HepG2 (cell line): ENCODE data around the gene SIT1. TPM values are rescaled to one million over a fixed set of nuclear protein-coding genes. Genes with fewer than 3 reads are reported as not detected.

Experiments
- BCL6 ChIP-seq: IDR thresholded peaks from 2 replicates; pipeline ENCODE4 v1.6.1; 2016; ENCODE audit warnings: missing genetic modification reagents, missing compliant biosample characterization
- RFXANK ChIP-seq: IDR thresholded peaks from 2 replicates; pipeline ENCODE4 v1.6.1; 2016
- SMAD9 ChIP-seq: sonication (generic); formaldehyde crosslinking; IDR thresholded peaks from 2 replicates; pipeline ENCODE4 v1.5.1; 2020; ENCODE audit warnings: mild to moderate bottlenecking, missing genetic modification reagents
- THYN1 ChIP-seq: sonication (generic); formaldehyde crosslinking; IDR thresholded peaks from 2 replicates; pipeline ENCODE4 v1.8.1; 2023; ENCODE audit warnings: low read depth, mild to moderate bottlenecking, moderate library complexity, missing genetic modification reagents, borderline replicate concordance
- YEATS4 ChIP-seq: sonication (generic); formaldehyde crosslinking; IDR thresholded peaks from 2 replicates; pipeline ENCODE4 v1.4.0; 2020; ENCODE audit warnings: missing genetic modification reagents, borderline replicate concordance
- ZFP36L1 ChIP-seq: sonication (generic); formaldehyde crosslinking; IDR thresholded peaks from 2 replicates; pipeline ENCODE4 v1.8.0; 2022; ENCODE audit warnings: mild to moderate bottlenecking, missing genetic modification reagents, moderate library complexity
- ZNF333 ChIP-seq: sonication (generic); formaldehyde crosslinking; IDR thresholded peaks from 2 replicates; pipeline ENCODE4 v1.4.0; 2020; ENCODE audit warnings: mild to moderate bottlenecking, missing genetic modification reagents, borderline replicate concordance
- ZNF605 ChIP-seq: sonication (generic); formaldehyde crosslinking; IDR thresholded peaks from 2 replicates; pipeline ENCODE4 v1.8.0; 2022; ENCODE audit warnings: mild to moderate bottlenecking, missing genetic modification reagents
- ZNF614 ChIP-seq: IDR thresholded peaks from 2 replicates; pipeline ENCODE4 v1.6.1; 2018; ENCODE audit warnings: missing biosample characterization, missing genetic modification reagents, inconsistent platforms, borderline replicate concordance
- ZNF713 ChIP-seq: sonication (generic); formaldehyde crosslinking; IDR thresholded peaks from 2 replicates; pipeline ENCODE4 v1.4.0; 2020; ENCODE audit warnings: mild to moderate bottlenecking, missing genetic modification reagents
- polyA plus RNA-seq, 8 experiments: library from polyadenylated mRNA; depleted of rRNA in 3 of 8; stranded (reverse) in 7 of 8; unstranded in 1 of 8; fragments of >200 nt; fragmentation: Illumina TruSeq in 4 of 8; extraction: Trizol in 4 of 8; gene quantifications; 2 replicates each; pipeline versions ENCODE4 v1.2.1 to v1.2.3, GENCODE V29; 2011 to 2016; ENCODE audit warnings: low read depth in 4 of 8, missing spikeins in 1 of 8, mixed read lengths in 1 of 8; ENCODE audit not compliant: insufficient read depth in 1 of 8
- total RNA-seq, 5 experiments: library from RNA; depleted of rRNA; stranded (reverse); fragments of >200 nt; fragmentation: Illumina TruSeq; extraction: Trizol; gene quantifications; 2 replicates each; pipeline ENCODE4 v1.2.3, GENCODE V29; 2016; ENCODE audit warnings: low read depth in 1 of 5
- TF ChIP-seq, protein P1 (sequence below): sonication (generic); formaldehyde crosslinking; IDR thresholded peaks from 2 replicates; pipeline ENCODE4 v1.4.0; 2020; ENCODE audit warnings: missing genetic modification reagents, borderline replicate concordance
- TF ChIP-seq, protein P2 (sequence below): IDR thresholded peaks from 2 replicates; pipeline ENCODE4 v1.6.1; 2016; ENCODE audit warnings: mild to moderate bottlenecking, missing biosample characterization, missing genetic modification reagents
- TF ChIP-seq, protein P3 (sequence below): sonication (generic); formaldehyde crosslinking; IDR thresholded peaks from 2 replicates; pipeline ENCODE4 v1.4.0; 2020; ENCODE audit warnings: mild to moderate bottlenecking, missing genetic modification reagents, borderline replicate concordance
- TF ChIP-seq, protein P4 (sequence below), 2 experiments: sonication (generic) in 1 of 2; formaldehyde crosslinking in 1 of 2; IDR thresholded peaks; 2 replicates each; pipeline versions ENCODE4 v1.5.1 to v1.6.1; 2011 to 2020; ENCODE audit warnings: borderline replicate concordance in 1 of 2, low read depth in 1 of 2, low read length in 1 of 2, mild to moderate bottlenecking in 1 of 2, missing genetic modification reagents in 1 of 2, moderate library complexity in 1 of 2

The SIT1 gene
- total and polyA plus RNA-seq, 2 of the 13 experiments (the other 11 are each of a cell fraction or from before 2014, with no cell fraction given) = 0.09 to 6.7 TPM

DNA sequence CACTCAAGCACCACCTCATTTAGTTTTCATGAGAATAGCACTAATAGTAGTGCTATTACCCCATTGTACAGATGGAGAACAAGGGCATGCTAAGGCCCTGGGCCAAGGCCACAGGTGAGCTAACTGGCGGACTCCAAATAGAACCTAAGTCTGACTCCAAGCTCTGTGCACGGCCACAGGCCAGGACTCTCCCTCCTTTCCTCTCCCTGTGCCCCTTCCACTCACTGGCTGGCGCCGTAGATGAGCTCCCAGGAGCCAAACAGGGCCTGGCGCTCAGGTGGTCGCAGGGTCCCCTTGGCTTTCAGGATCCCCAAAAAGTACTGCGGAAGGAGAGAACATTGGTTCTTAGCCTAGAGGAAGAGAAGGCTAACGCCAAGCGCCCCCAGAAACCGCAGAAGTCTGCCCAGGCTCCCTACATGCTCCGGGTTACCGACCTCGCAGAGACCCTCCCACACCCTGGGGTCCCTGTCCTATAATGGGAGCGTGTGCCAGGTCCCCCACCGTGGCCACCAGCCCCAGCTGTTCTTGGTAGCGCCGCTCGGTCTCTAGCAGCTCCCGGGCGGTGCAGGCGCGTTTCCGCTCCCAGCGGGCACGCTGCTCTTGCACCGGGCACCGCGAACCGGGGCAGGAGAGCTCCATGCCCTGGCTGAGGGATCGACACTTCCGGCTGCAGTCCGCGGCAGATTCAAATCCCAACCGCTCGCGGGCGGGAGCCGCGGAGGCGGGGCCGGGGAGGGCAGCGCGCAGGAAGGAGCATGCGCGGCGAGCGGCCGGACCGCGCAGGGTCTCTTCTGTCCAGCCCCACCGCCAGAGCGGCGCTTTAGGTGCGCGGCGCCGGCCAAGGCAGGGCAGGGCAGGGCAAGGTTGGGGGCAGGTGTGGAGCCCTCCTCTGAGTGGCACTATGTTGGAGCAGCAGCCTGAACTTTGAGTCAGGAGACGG, 14.1 kb upstream of the SIT1 start, which contains the start of gene ARHGEF39 (continued):
- TF ChIP-seq, protein P1, sequence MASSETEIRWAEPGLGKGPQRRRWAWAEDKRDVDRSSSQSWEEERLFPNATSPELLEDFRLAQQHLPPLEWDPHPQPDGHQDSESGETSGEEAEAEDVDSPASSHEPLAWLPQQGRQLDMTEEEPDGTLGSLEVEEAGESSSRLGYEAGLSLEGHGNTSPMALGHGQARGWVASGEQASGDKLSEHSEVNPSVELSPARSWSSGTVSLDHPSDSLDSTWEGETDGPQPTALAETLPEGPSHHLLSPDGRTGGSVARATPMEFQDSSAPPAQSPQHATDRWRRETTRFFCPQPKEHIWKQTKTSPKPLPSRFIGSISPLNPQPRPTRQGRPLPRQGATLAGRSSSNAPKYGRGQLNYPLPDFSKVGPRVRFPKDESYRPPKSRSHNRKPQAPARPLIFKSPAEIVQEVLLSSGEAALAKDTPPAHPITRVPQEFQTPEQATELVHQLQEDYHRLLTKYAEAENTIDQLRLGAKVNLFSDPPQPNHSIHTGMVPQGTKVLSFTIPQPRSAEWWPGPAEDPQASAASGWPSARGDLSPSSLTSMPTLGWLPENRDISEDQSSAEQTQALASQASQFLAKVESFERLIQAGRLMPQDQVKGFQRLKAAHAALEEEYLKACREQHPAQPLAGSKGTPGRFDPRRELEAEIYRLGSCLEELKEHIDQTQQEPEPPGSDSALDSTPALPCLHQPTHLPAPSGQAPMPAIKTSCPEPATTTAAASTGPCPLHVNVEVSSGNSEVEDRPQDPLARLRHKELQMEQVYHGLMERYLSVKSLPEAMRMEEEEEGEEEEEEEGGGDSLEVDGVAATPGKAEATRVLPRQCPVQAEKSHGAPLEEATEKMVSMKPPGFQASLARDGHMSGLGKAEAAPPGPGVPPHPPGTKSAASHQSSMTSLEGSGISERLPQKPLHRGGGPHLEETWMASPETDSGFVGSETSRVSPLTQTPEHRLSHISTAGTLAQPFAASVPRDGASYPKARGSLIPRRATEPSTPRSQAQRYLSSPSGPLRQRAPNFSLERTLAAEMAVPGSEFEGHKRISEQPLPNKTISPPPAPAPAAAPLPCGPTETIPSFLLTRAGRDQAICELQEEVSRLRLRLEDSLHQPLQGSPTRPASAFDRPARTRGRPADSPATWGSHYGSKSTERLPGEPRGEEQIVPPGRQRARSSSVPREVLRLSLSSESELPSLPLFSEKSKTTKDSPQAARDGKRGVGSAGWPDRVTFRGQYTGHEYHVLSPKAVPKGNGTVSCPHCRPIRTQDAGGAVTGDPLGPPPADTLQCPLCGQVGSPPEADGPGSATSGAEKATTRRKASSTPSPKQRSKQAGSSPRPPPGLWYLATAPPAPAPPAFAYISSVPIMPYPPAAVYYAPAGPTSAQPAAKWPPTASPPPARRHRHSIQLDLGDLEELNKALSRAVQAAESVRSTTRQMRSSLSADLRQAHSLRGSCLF (CRISPR knock-in tag) = no peak
- TF ChIP-seq THYN1 (CRISPR knock-in tag) = no peak
- TF ChIP-seq SMAD9 (CRISPR knock-in tag) = 0 out of 2 replicates have a peak, but pooled peaks have one; percentile 48
- TF ChIP-seq ZNF605 (CRISPR knock-in tag) = peak; percentile 83
- TF ChIP-seq YEATS4 (CRISPR knock-in tag) = peak; percentile 97
- no peak for TF ChIP-seq ZNF713 (CRISPR knock-in tag)
- TF ChIP-seq BCL6 (CRISPR knock-in tag) = 0 out of 2 replicates have a peak, but pooled peaks have one; percentile 21
- TF ChIP-seq ZFP36L1 (CRISPR knock-in tag) = peak; percentile 93; the same call in 1 of the 2 replicates
- TF ChIP-seq, protein P2, sequence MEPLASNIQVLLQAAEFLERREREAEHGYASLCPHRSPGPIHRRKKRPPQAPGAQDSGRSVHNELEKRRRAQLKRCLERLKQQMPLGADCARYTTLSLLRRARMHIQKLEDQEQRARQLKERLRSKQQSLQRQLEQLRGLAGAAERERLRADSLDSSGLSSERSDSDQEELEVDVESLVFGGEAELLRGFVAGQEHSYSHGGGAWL (CRISPR knock-in tag) = peak; percentile 89
- TF ChIP-seq RFXANK = 0 out of 2 replicates have a peak, but pooled peaks have one; percentile 35
- TF ChIP-seq ZNF333 (CRISPR knock-in tag) = no peak; the same call in 1 of the 2 replicates
- TF ChIP-seq ZNF614 = no peak
- TF ChIP-seq, protein P3, sequence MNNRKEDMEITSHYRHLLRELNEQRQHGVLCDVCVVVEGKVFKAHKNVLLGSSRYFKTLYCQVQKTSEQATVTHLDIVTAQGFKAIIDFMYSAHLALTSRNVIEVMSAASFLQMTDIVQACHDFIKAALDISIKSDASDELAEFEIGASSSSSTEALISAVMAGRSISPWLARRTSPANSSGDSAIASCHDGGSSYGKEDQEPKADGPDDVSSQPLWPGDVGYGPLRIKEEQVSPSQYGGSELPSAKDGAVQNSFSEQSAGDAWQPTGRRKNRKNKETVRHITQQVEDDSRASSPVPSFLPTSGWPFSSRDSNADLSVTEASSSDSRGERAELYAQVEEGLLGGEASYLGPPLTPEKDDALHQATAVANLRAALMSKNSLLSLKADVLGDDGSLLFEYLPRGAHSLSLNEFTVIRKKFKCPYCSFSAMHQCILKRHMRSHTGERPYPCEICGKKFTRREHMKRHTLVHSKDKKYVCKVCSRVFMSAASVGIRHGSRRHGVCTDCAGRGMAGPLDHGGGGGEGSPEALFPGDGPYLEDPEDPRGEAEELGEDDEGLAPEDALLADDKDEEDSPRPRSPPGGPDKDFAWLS (CRISPR knock-in tag) = no peak
- TF ChIP-seq, protein P4, sequence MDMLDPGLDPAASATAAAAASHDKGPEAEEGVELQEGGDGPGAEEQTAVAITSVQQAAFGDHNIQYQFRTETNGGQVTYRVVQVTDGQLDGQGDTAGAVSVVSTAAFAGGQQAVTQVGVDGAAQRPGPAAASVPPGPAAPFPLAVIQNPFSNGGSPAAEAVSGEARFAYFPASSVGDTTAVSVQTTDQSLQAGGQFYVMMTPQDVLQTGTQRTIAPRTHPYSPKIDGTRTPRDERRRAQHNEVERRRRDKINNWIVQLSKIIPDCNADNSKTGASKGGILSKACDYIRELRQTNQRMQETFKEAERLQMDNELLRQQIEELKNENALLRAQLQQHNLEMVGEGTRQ (IDR thresholded peaks at IDR 0.05; ENCODE audit: low read depth, low read length) = no peak
- TF ChIP-seq, protein P4 (CRISPR knock-in tag; IDR thresholded peaks at IDR 0.05; ENCODE audit: borderline replicate concordance) = no peak; the same call in 1 of the 2 replicates
